ENCODE data around the gene CDK19. TPM values are rescaled to one million over a fixed set of nuclear protein-coding genes. Genes with fewer than 3 reads are reported as not detected.
"Not testable (repeated sequence)": the region's sequence is repeated elsewhere in the genome, so short reads cannot be mapped to it uniquely, and the experiment has no call there.

The CDK19 gene
- total RNA-seq, 1 donor from 2014 or later = 34.4 TPM

- Histone ChIP-seq H3K4me1 (no peaks in the 10 kb centered on the region), H3K4me2 (no peak overlapping the region), H3K36me3 (peaks cover 5% of the 10 kb centered on the region), H3K27me3 (no peaks in the 10 kb centered on the region), H3K9me3 (ENCODE audit: low read depth) (no peaks in the 10 kb centered on the region), H2AFZ (replicated peaks) (no peak overlapping the region), H3F3A (ENCODE audit: low read depth) (no peaks in the 10 kb centered on the region), H3K79me2 (ENCODE audit: low read depth) (no peaks in the 10 kb centered on the region), H3K9ac (no peak overlapping the region), H3K4me3 (no peak overlapping the region), H4K20me1 (ENCODE audit: low read depth) (no peaks in the 10 kb centered on the region), H3K27ac (no peak overlapping the region)
- Mint-ChIP-seq H3K4me1 (no peaks in the 10 kb centered on the region), H3K4me3 (no peak overlapping the region), H3K27me3 (ENCODE audit: insufficient read depth, low read depth) (no peaks in the 10 kb centered on the region), H3K36me3 (peaks cover 17% of the 10 kb centered on the region), H3K9me3 (no peaks in the 10 kb centered on the region), H3K27ac (no peak overlapping the region)
- TF ChIP-seq EZH2phosphoT487 (IDR thresholded peaks at IDR 0.05) = no peak
- no peak for TF ChIP-seq EZH2 (IDR thresholded peaks at IDR 0.05)
- TF ChIP-seq, protein P1, sequence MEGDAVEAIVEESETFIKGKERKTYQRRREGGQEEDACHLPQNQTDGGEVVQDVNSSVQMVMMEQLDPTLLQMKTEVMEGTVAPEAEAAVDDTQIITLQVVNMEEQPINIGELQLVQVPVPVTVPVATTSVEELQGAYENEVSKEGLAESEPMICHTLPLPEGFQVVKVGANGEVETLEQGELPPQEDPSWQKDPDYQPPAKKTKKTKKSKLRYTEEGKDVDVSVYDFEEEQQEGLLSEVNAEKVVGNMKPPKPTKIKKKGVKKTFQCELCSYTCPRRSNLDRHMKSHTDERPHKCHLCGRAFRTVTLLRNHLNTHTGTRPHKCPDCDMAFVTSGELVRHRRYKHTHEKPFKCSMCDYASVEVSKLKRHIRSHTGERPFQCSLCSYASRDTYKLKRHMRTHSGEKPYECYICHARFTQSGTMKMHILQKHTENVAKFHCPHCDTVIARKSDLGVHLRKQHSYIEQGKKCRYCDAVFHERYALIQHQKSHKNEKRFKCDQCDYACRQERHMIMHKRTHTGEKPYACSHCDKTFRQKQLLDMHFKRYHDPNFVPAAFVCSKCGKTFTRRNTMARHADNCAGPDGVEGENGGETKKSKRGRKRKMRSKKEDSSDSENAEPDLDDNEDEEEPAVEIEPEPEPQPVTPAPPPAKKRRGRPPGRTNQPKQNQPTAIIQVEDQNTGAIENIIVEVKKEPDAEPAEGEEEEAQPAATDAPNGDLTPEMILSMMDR (IDR thresholded peaks at IDR 0.05) = no peak
- no peak for DNase-seq (ENCODE audit: low spot score)
Observed at GRCh38 chr6:110728501-110728900, 86.8 kb downstream of the CDK19 start.

DNA sequence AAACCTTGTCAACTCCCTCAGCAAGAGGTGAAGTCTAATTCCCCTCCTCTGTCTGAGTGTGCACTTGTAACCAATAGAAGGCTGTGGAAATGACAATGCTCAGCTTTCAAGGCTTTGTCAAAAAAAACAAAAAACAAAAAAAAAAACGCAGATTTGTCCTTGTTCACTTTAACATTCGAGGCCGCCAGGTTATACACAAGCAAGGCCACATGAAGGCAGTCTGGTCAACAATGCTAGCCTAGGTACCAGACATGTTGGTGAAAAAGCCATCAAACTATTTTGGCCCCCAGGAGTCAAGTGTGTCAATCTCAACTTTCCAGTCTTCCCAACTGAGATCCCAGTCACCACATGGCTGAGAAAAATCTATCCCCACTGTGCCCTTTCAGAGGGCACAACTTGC, 92.3 kb downstream of the CDK19 start:
- Histone ChIP-seq H3K9me3 (ENCODE audit: low read depth) (no peaks in the 10 kb centered on the region), H3K9ac (no peak overlapping the region), H3K27me3 (no peaks in the 10 kb centered on the region), H3K4me1 (peaks cover 12% of the 10 kb centered on the region), H2AFZ (replicated peaks) (no peak overlapping the region), H3K4me2 (no peak overlapping the region), H3K27ac (no peak overlapping the region), H3F3A (ENCODE audit: low read depth) (no peaks in the 10 kb centered on the region), H3K79me2 (ENCODE audit: low read depth) (no peaks in the 10 kb centered on the region), H3K36me3 (no peaks in the 10 kb centered on the region), H4K20me1 (ENCODE audit: low read depth) (peaks cover 8% of the 10 kb centered on the region), H3K4me3 (no peak overlapping the region)
- no peak for TF ChIP-seq EZH2 (IDR thresholded peaks at IDR 0.05)
- TF ChIP-seq, protein P1 (IDR thresholded peaks at IDR 0.05) = no peak
- Mint-ChIP-seq H3K27ac (no peak overlapping the region), H3K9me3 (no peaks in the 10 kb centered on the region), H3K27me3 (ENCODE audit: insufficient read depth, low read depth) (no peaks in the 10 kb centered on the region), H3K36me3 (peaks cover 5% of the 10 kb centered on the region), H3K4me3 (no peak overlapping the region), H3K4me1 (peaks cover 3% of the 10 kb centered on the region)
- no peak for DNase-seq (ENCODE audit: low spot score)

DNA sequence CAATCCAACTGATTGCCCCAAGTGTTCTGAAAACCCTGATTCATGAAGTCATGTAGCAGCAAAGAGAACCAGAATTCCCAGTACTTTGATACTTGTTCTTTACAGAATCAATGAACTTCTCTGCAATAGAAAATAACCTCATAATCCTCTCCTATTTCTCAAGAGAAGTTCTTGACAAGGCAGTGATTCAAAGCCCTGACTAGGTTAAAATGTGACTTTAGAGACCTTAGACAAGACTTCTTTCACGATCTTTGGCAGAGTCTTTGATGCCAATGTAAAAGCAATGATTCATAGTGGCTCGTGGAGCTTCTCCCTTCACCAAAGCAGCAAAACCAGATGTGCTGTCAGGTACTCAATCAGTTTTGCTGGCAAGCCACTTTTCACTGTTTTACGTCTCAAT, 95.2 kb downstream of the CDK19 start:
- Histone ChIP-seq H3K9me3 (ENCODE audit: low read depth) (no peaks in the 10 kb centered on the region), H3K4me3 (no peak overlapping the region), H3K4me2 (no peak overlapping the region), H3K4me1 (peaks cover 20% of the 10 kb centered on the region), H3K79me2 (ENCODE audit: low read depth) (no peaks in the 10 kb centered on the region), H4K20me1 (ENCODE audit: low read depth) (peaks cover 13% of the 10 kb centered on the region), H3F3A (ENCODE audit: low read depth) (no peaks in the 10 kb centered on the region), H3K9ac (no peak overlapping the region), H3K27ac (no peak overlapping the region), H3K36me3 (peaks cover 3% of the 10 kb centered on the region), H3K27me3 (no peaks in the 10 kb centered on the region), H2AFZ (replicated peaks) (no peak overlapping the region)
- H3K4me3 Mint-ChIP-seq = no peak overlapping the region
- H3K27me3 Mint-ChIP-seq (ENCODE audit: insufficient read depth, low read depth) = no peaks in the 10 kb centered on the region
- no peak overlapping the region for H3K27ac Mint-ChIP-seq
- no peak for DNase-seq (ENCODE audit: low spot score)
- H3K9me3 Mint-ChIP-seq = no peaks in the 10 kb centered on the region
- TF ChIP-seq, protein P1 (IDR thresholded peaks at IDR 0.05) = no peak
- TF ChIP-seq EZH2phosphoT487 (IDR thresholded peaks at IDR 0.05) (no peak), EZH2 (IDR thresholded peaks at IDR 0.05) (no peak)
- peaks cover 9% of the 10 kb centered on the region for H3K4me1 Mint-ChIP-seq
- peaks cover 7% of the 10 kb centered on the region for H3K36me3 Mint-ChIP-seq

DNA sequence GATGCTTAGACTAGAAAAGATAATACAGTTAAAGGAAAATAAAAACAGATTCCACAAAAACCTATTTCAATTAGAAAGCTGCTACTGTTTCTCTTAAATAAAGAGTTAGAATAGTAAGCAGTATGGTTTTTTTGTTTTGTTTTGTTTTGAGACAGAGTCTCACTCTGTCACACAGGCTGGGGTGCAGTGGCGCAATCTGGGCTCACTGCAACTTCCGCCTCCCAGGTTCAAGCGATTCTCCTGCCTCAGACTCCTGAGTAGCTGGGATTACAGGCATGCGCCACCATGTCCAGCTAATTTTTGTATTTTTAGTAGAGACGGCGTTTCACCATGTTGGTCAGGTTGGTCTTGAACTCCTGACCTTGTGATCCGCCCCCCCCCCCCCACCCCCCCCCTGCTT, 95.7 kb downstream of the CDK19 start:
- not testable (repeated sequence) for H3K9me3 ChIP-seq (ENCODE audit: low read depth); H3F3A ChIP-seq (ENCODE audit: low read depth); H3K36me3 Mint-ChIP-seq; H3K27me3 ChIP-seq; H2AFZ ChIP-seq (replicated peaks); H3K27ac ChIP-seq; H3K4me1 Mint-ChIP-seq; H3K4me3 Mint-ChIP-seq; H3K27me3 Mint-ChIP-seq (ENCODE audit: insufficient read depth, low read depth); H3K79me2 ChIP-seq (ENCODE audit: low read depth); DNase-seq (ENCODE audit: low spot score); H3K27ac Mint-ChIP-seq; H3K9ac ChIP-seq; H3K9me3 Mint-ChIP-seq; H3K36me3 ChIP-seq; H3K4me2 ChIP-seq; H3K4me3 ChIP-seq
- H4K20me1 ChIP-seq (ENCODE audit: low read depth) = peaks cover 13% of the 10 kb centered on the region
- peaks cover 20% of the 10 kb centered on the region for H3K4me1 ChIP-seq
